H1 (cell line): ENCODE results near the gene TMEM271. TPM values are rescaled to one million over a fixed set of nuclear protein-coding genes. Genes with fewer than 3 reads are reported as not detected.

Experiments
- CTCF ChIA-PET: fragments of 300-600 bp; sonication (Branson Sonifier 250); formaldehyde crosslinking; loops from one replicate; lab custom pipeline; 2021; ENCODE audit not compliant: partially characterized antibody; lab: Charles Lee
- POLR2A ChIA-PET: fragments of 300-600 bp; sonication (Branson Sonifier 250); formaldehyde crosslinking; loops from one replicate; lab custom pipeline; 2021; ENCODE audit warnings: inconsistent platforms; ENCODE audit not compliant: partially characterized antibody; lab: Charles Lee
- DNase-seq, 2 experiments: peaks; one replicate each; pipeline versions ENCODE4 v3.0.0 to v3.0.0-alpha.2; 2010 to 2022; ENCODE audit warnings: low spot score in 2 of 2, low read depth in 1 of 2, mixed read lengths in 1 of 2
- FAIRE-seq: peaks from 2 replicates; lab custom pipeline; 2011; peaks lifted over from hg19 to GRCh38; lab: Jason Lieb, UNC
- H2AFZ ChIP-seq: 2 replicates; pipeline ENCODE4 v1.8.1; 2012; ENCODE audit warnings: low read length, inconsistent platforms
- H2AK5ac ChIP-seq: 2 replicates; pipeline ENCODE4 v1.6.1; 2013; ENCODE audit warnings: low read depth, low read length
- H2BK120ac ChIP-seq: replicated peaks from 2 replicates; pipeline ENCODE3; 2013; ENCODE audit warnings: low read depth, low read length, inconsistent platforms
- H2BK12ac ChIP-seq: 2 replicates; pipeline ENCODE4 v1.6.1; 2013; ENCODE audit warnings: low read depth, low read length
- H2BK15ac ChIP-seq: 2 replicates; pipeline ENCODE4 v1.6.1; 2013; ENCODE audit warnings: low read length
- H2BK20ac ChIP-seq: 2 replicates; pipeline ENCODE4 v1.6.1; 2013; ENCODE audit warnings: low read length
- H2BK5ac ChIP-seq: 2 replicates; pipeline ENCODE4 v1.6.1; 2013; ENCODE audit warnings: low read depth, low read length
- H3K14ac ChIP-seq: 2 replicates; pipeline ENCODE4 v1.6.1; 2013; ENCODE audit warnings: inconsistent platforms; ENCODE audit not compliant: insufficient read length
- H3K18ac ChIP-seq: 2 replicates; pipeline ENCODE4 v1.6.1; 2013; ENCODE audit warnings: low read length; ENCODE audit errors: extremely low read depth
- H3K23ac ChIP-seq: 2 replicates; pipeline ENCODE4 v1.6.1; 2013; ENCODE audit warnings: inconsistent platforms; ENCODE audit not compliant: insufficient read length
- H3K23me2 ChIP-seq: 2 replicates; pipeline ENCODE4 v1.6.1; 2013; ENCODE audit warnings: low read depth, low read length
- H3K27ac ChIP-seq: 2 replicates; pipeline ENCODE4 v1.6.1; 2011; ENCODE audit warnings: low read depth, low read length, inconsistent platforms
- H3K27me3 ChIP-seq, 4 experiments: replicated peaks in 1 of 4; 1 replicate in 1 of 4; 2 replicates in 3 of 4; pipeline versions ENCODE4 v1.6.1 to v1.8.1; 2011 to 2013; ENCODE audit warnings: low read length in 3 of 4, mild to moderate bottlenecking in 3 of 4, inconsistent platforms in 2 of 4, mixed read lengths in 2 of 4, moderate library complexity in 1 of 4; ENCODE audit not compliant: control insufficient read depth in 3 of 4, insufficient read depth in 3 of 4; ENCODE audit errors: extremely low read depth in 1 of 4
- H3K36me3 ChIP-seq, 4 experiments: 2 replicates each; pipeline versions ENCODE4 v1.6.1 to v1.8.1; 2011 to 2013; ENCODE audit warnings: mild to moderate bottlenecking in 4 of 4, low read length in 3 of 4, moderate library complexity in 2 of 4, control low read depth in 1 of 4, inconsistent platforms in 1 of 4; ENCODE audit not compliant: insufficient read depth in 4 of 4, control insufficient read depth in 2 of 4
- H3K4ac ChIP-seq: replicated peaks from 2 replicates; pipeline ENCODE3; 2013; ENCODE audit warnings: low read length, low read depth, mixed read lengths, inconsistent platforms; ENCODE audit not compliant: insufficient read length
- H3K4me1 ChIP-seq, 4 experiments: replicated peaks in 1 of 4; 1 replicate in 1 of 4; 2 replicates in 3 of 4; pipeline versions ENCODE4 v1.6.1 to v1.8.1; 2011 to 2013; ENCODE audit warnings: low read length in 3 of 4, inconsistent platforms in 2 of 4, mixed read lengths in 1 of 4; ENCODE audit not compliant: insufficient read depth in 4 of 4, control insufficient read depth in 3 of 4
- H3K4me2 ChIP-seq, 2 experiments: 2 replicates each; pipeline versions ENCODE4 v1.6.1 to v1.8.1; 2011 to 2013; ENCODE audit warnings: low read depth in 2 of 2, low read length in 2 of 2, control low read depth in 1 of 2, inconsistent platforms in 1 of 2, mild to moderate bottlenecking in 1 of 2; ENCODE audit not compliant: insufficient read depth in 1 of 2
- H3K4me3 ChIP-seq, 4 experiments: fragments of 200-600, 300-600 bp in 1 of 4; sonication (generic), shearing (Covaris generic), sonication (Bioruptor Twin) in 1 of 4; 2 replicates each; pipeline versions ENCODE4 v1.5.1 to v1.8.1; 2011 to 2016; ENCODE audit warnings: low read length in 4 of 4, low read depth in 3 of 4, control low read depth in 2 of 4, inconsistent platforms in 2 of 4, mild to moderate bottlenecking in 2 of 4, mixed read lengths in 1 of 4, moderate library complexity in 1 of 4; ENCODE audit not compliant: insufficient read depth in 2 of 4; ENCODE audit errors: extremely low read depth in 1 of 4
- H3K56ac ChIP-seq: replicated peaks from 2 replicates; pipeline ENCODE3; 2013; ENCODE audit warnings: low read depth, mild to moderate bottlenecking, mixed read lengths, low read length, inconsistent platforms; ENCODE audit not compliant: insufficient read length
- H3K79me1 ChIP-seq: 2 replicates; pipeline ENCODE4 v1.6.1; 2013; ENCODE audit warnings: low read depth, low read length, control low read depth
- H3K79me2 ChIP-seq, 2 experiments: 2 replicates each; pipeline versions ENCODE4 v1.6.1 to v1.8.1; 2012 to 2013; ENCODE audit warnings: low read length in 2 of 2, mild to moderate bottlenecking in 2 of 2, inconsistent platforms in 1 of 2; ENCODE audit not compliant: insufficient read depth in 2 of 2, control insufficient read depth in 1 of 2
- H3K9ac ChIP-seq, 4 experiments: replicated peaks in 1 of 4; 1 replicate in 1 of 4; 2 replicates in 3 of 4; pipeline versions ENCODE4 v1.6.1 to v1.8.1; 2011 to 2013; ENCODE audit warnings: low read depth in 3 of 4, low read length in 3 of 4, control low read depth in 2 of 4, mild to moderate bottlenecking in 2 of 4, moderate library complexity in 2 of 4, inconsistent platforms in 1 of 4; ENCODE audit errors: extremely low read depth in 1 of 4
- H3K9me3 ChIP-seq, 2 experiments: 2 replicates each; pipeline versions ENCODE4 v1.6.1 to v1.8.1; 2012 to 2013; ENCODE audit warnings: mild to moderate bottlenecking in 2 of 2, moderate library complexity in 2 of 2, control low read depth in 1 of 2, inconsistent platforms in 1 of 2, low read depth in 1 of 2, low read length in 1 of 2, mixed read lengths in 1 of 2; ENCODE audit not compliant: insufficient read depth in 2 of 2
- H4K20me1 ChIP-seq, 2 experiments: replicated peaks in 1 of 2; 2 replicates each; pipeline versions ENCODE3 to v1.8.1; 2011 to 2013; ENCODE audit warnings: inconsistent platforms in 2 of 2, low read length in 2 of 2, mild to moderate bottlenecking in 1 of 2; ENCODE audit not compliant: insufficient read depth in 2 of 2, control insufficient read depth in 1 of 2
- H4K5ac ChIP-seq: 2 replicates; pipeline ENCODE4 v1.6.1; 2013; ENCODE audit warnings: low read length, low read depth, mixed read lengths, inconsistent platforms; ENCODE audit not compliant: insufficient read length
- H4K8ac ChIP-seq: 2 replicates; pipeline ENCODE4 v1.8.0; 2013; ENCODE audit warnings: mild to moderate bottlenecking, moderate library complexity, low read length, inconsistent platforms; ENCODE audit not compliant: insufficient read depth; ENCODE audit errors: extremely low read depth
- H4K91ac ChIP-seq: replicated peaks from 2 replicates; pipeline ENCODE3; 2013; ENCODE audit warnings: low read length, mixed read lengths, inconsistent platforms; ENCODE audit not compliant: insufficient read length
- ASH2L ChIP-seq: fragments of 200-600, 300-600 bp; sonication (generic); IDR thresholded peaks from one replicate; pipeline ENCODE4 v1.7.1; 2017; ENCODE audit warnings: low read length
- ATF2 ChIP-seq: IDR thresholded peaks from 2 replicates; pipeline ENCODE4 v1.6.1; 2012; ENCODE audit warnings: low read length, inconsistent platforms
- BACH1 ChIP-seq: IDR thresholded peaks from 2 replicates; pipeline ENCODE4 v1.6.1; 2012; ENCODE audit warnings: low read length, improper control_type of control experiment
- CBX5 ChIP-seq: fragments of 300-800, 300-1000 bp; sonication (generic); IDR thresholded peaks from 2 replicates; pipeline ENCODE4 v1.7.1; 2016; ENCODE audit warnings: antibody characterized with exemption, low read length, low read depth
- CBX8 ChIP-seq: fragments of 300-800, 300-1000 bp; sonication (generic); IDR thresholded peaks from 2 replicates; pipeline ENCODE4 v1.7.1; 2016; ENCODE audit warnings: low read depth, low read length, borderline replicate concordance
- CHD1 ChIP-seq: IDR thresholded peaks from 2 replicates; pipeline ENCODE4 v1.6.1; 2012; ENCODE audit warnings: low read depth, low read length, improper control_type of control experiment
- EP300 ChIP-seq, 2 experiments: IDR thresholded peaks; 1 replicate in 1 of 2; 2 replicates in 1 of 2; pipeline ENCODE4 v1.6.1; 2011 to 2012; ENCODE audit warnings: low read depth in 2 of 2, low read length in 2 of 2, mild to moderate bottlenecking in 2 of 2, borderline replicate concordance in 1 of 2, inconsistent platforms in 1 of 2, moderate library complexity in 1 of 2
- GABPA ChIP-seq: IDR thresholded peaks from 2 replicates; pipeline ENCODE4 v1.6.1; 2011; ENCODE audit warnings: mild to moderate bottlenecking, low read length, moderate library complexity, borderline replicate concordance; ENCODE audit not compliant: insufficient read depth
- KDM5A ChIP-seq: fragments of 200-600 bp; IDR thresholded peaks from 2 replicates; pipeline ENCODE4 v1.7.1; 2012; ENCODE audit warnings: mild to moderate bottlenecking, low read length, inconsistent platforms, mixed read lengths
- MAFK ChIP-seq: IDR thresholded peaks from 2 replicates; pipeline ENCODE4 v1.6.1; 2012; ENCODE audit warnings: low read depth, mild to moderate bottlenecking, improper control_type of control experiment, low read length
- POLR2A ChIP-seq, 2 experiments: IDR thresholded peaks; 1 replicate in 1 of 2; 2 replicates in 1 of 2; pipeline ENCODE4 v1.6.1; 2011; ENCODE audit warnings: low read depth in 2 of 2, low read length in 2 of 2, mild to moderate bottlenecking in 2 of 2; ENCODE audit errors: control extremely low read depth in 1 of 2
- POLR2AphosphoS5 ChIP-seq: IDR thresholded peaks from 2 replicates; pipeline ENCODE4 v1.6.1; 2011; ENCODE audit warnings: low read depth, low read length
- RBBP5 ChIP-seq: IDR thresholded peaks from 2 replicates; pipeline ENCODE4 v1.7.1; 2012; ENCODE audit warnings: low read depth, mild to moderate bottlenecking, inconsistent platforms, low read length, moderate library complexity, borderline replicate concordance
- SP1 ChIP-seq: IDR thresholded peaks from 2 replicates; pipeline ENCODE4 v1.6.1; 2011; ENCODE audit warnings: low read depth, low read length
- WGBS, 2 experiments: shearing (Covaris generic) in 1 of 2; methylation state at CpG; one replicate each; pipeline versions ENCODE4 v1.1.6 to v1.1.7; 2013 to 2015; ENCODE audit warnings: low lambda C conversion rate in 2 of 2, mixed read lengths in 2 of 2, inconsistent platforms in 1 of 2, low coverage in 1 of 2, missing lambda C conversion rate in 1 of 2; ENCODE audit not compliant: insufficient replicate concordance in 2 of 2, insufficient coverage in 1 of 2, insufficient read length in 1 of 2; ENCODE audit errors: extremely low coverage in 1 of 2, missing lambda C conversion rate in 1 of 2; 5-methylcytosine and 5-hydroxymethylcytosine counted together
- polyA plus RNA-seq, 7 experiments: library from polyadenylated mRNA; depleted of rRNA in 3 of 7; stranded (reverse) in 5 of 7; unstranded in 2 of 7; fragments of >200 nt in 5 of 7; fragments of 200-250 nt in 2 of 7; gene quantifications; 1 replicate in 5 of 7; 2 replicates in 1 of 7; 4 replicates in 1 of 7; pipeline versions ENCODE4 v1.2.1 to v1.2.3, GENCODE V29; 2011 to 2013; ENCODE audit warnings: missing spikeins in 2 of 7, mixed read lengths in 2 of 7
- total RNA-seq: library from RNA; stranded (reverse); fragmentation: NEBNext Ultra II Directional; extraction: Animal tissue kit (Norgen Biotek cat#: 25700); gene quantifications from 2 replicates; pipeline ENCODE4 v1.2.1, GENCODE V29; 2021

Gene TMEM271
- total and polyA plus RNA-seq, 2 of the 8 experiments (the other 6 are each of a cell fraction or from before 2014, with no cell fraction given): 0.08 to 0.35 TPM

- Histone ChIP-seq H3K9me3 (peaks cover 12 to 18% of the 10 kb centered on the region in 2 experiments), H3K56ac (no peak overlapping the region), H2BK15ac (no peak overlapping the region), H3K4me1 (peaks cover 0 to 2% (median 0%) of the 10 kb centered on the region in 4 experiments; a peak in 1 of 7 replicates), H2AFZ (no peak overlapping the region), H3K4me2 (no peak overlapping the region), H3K79me1 (no peaks in the 10 kb centered on the region), H3K27me3 (peaks cover 0 to 3% (median 1%) of the 10 kb centered on the region in 4 experiments; a peak in 2 of 7 replicates), H3K14ac (no peak overlapping the region), H4K91ac (no peak overlapping the region), H3K79me2 (no peaks in the 10 kb centered on the region), H3K36me3 (no peaks in the 10 kb centered on the region), H3K27ac (no peak overlapping the region), H3K4ac (no peak overlapping the region), H2BK12ac (no peak overlapping the region), H3K23ac (no peak overlapping the region), H2AK5ac (no peak overlapping the region), H4K5ac (no peak overlapping the region), H2BK120ac (no peak overlapping the region), H4K20me1 (peaks cover 0 to 8% of the 10 kb centered on the region in 2 experiments), H2BK20ac (no peak overlapping the region), H3K4me3 (no peak overlapping the region), H3K23me2 (no peaks in the 10 kb centered on the region), H2BK5ac (no peak overlapping the region), H3K9ac (no peak overlapping the region), H4K8ac (no peak overlapping the region), H3K18ac (no peak overlapping the region)
- 94% methylated on average over 7 of the region's 7 CpGs; no CpG with 5 or more reads in 1 of the 2 experiments for WGBS, 2 experiments
- DNase-seq (no peak), FAIRE-seq (no peak)
- ChIA-PET POLR2A (no interaction called here), CTCF (no interaction called here)
- TF ChIP-seq RBBP5 (no peak), ASH2L (no peak), GABPA (no peak), ATF2 (no peak), KDM5A (no peak), POLR2A (IDR thresholded peaks at IDR 0.05; ENCODE audit: control extremely low read depth in 1 of 2, low read depth in 2 of 2, low read length in 2 of 2) (no peak), POLR2AphosphoS5 (no peak), EP300 (IDR thresholded peaks at IDR 0.05; ENCODE audit: borderline replicate concordance in 1 of 2, low read depth in 2 of 2, low read length in 2 of 2) (no peak), CBX5 (no peak), MAFK (no peak), CBX8 (no peak), CHD1 (no peak), BACH1 (no peak), SP1 (no peak)
Measured at GRCh38 chr4:566035-566434, 10.1 kb downstream of the TMEM271 start.
